Thyroid gland (tissue), 4 donors: ENCODE results near the gene EFNA2. TPM values are rescaled to one million over a fixed set of nuclear protein-coding genes. Genes with fewer than 3 reads are reported as not detected.
A peak's percentile ranks its signal among the peaks of the same experiment; 100 is the strongest.
"Not testable (repeated sequence)": the region's sequence is repeated elsewhere in the genome, so short reads cannot be mapped to it uniquely, and the experiment has no call there.

ENCODE experiments used
- DNase-seq, 2 donors: peaks; one replicate each; pipeline ENCODE4 v3.0.0-alpha.2; 2019
- H3K27ac ChIP-seq, 3 donors: fragments of 200-600 bp; sonication (generic); 1 replicate in 2 of 3; 2 replicates in 1 of 3; pipeline ENCODE4 v1.5.1; 2016 to 2019; ENCODE audit warnings: mild to moderate bottlenecking in 1 of 3, moderate library complexity in 1 of 3
- H3K27me3 ChIP-seq: fragments of 200-600 bp; sonication (generic); one replicate; pipeline ENCODE4 v1.5.1; 2019
- H3K36me3 ChIP-seq, 2 donors: fragments of 200-600 bp; sonication (generic); one replicate each; pipeline ENCODE4 v1.5.1; 2016 to 2019
- H3K4me1 ChIP-seq, 2 donors: fragments of 200-600 bp; sonication (generic); one replicate each; pipeline ENCODE4 v1.5.1; 2017 to 2019
- H3K4me3 ChIP-seq, 3 donors: fragments of 200-600 bp; sonication (generic); replicated peaks in 1 of 3; 1 replicate in 2 of 3; 2 replicates in 1 of 3; pipeline ENCODE4 v1.5.1; 2016; ENCODE audit warnings: mild to moderate bottlenecking in 1 of 3
- H3K9me3 ChIP-seq: fragments of 200-600 bp; sonication (generic); one replicate; pipeline ENCODE4 v1.5.1; 2017
- CTCF ChIP-seq, 6 experiments: fragments of 200-600 bp in 3 of 6; fragments of 450-650 bp in 3 of 6; sonication (generic) in 3 of 6; IDR thresholded peaks; one replicate each; pipeline ENCODE4 v1.5.1; 2016 to 2019; ENCODE audit warnings: antibody characterized with exemption in 6 of 6, mild to moderate bottlenecking in 2 of 6, inconsistent platforms in 1 of 6, moderate library complexity in 1 of 6
- POLR2A ChIP-seq, 2 donors: fragments of 450-650 bp; IDR thresholded peaks; one replicate each; pipeline ENCODE4 v1.6.1; 2017; ENCODE audit warnings: antibody characterized with exemption in 2 of 2, mild to moderate bottlenecking in 2 of 2, moderate library complexity in 1 of 2
- WGBS, 2 donors: methylation state at CpG; one replicate each; pipeline ENCODE4 v1.1.5; 2017; 5-methylcytosine and 5-hydroxymethylcytosine counted together
- intact Hi-C: fragments of 100-400 bp; cut with DNase I; formaldehyde crosslinking; loops from one replicate; pipeline ENCODE4 v1.15.1; 2023
- total RNA-seq, 4 donors: library from RNA; depleted of rRNA; stranded (reverse); fragments of >200 nt; gene quantifications; one replicate each; pipeline ENCODE4 v1.2.3, GENCODE V29; 2016

EFNA2 gene
- total RNA-seq, 4 donors from 2014 or later = not detected

GRCh38 chr19:1324249-1324805, 38.7 kb downstream of the EFNA2 start:
- no peak for DNase-seq
- Histone ChIP-seq H3K36me3 (no peaks in the 10 kb centered on the region), H3K27ac (no peak overlapping the region), H3K4me1 (peaks cover 11% of the 10 kb centered on the region in 2 donors), H3K4me3 (peak overlapping the region in 1 of 3 donors; percentile 24), H3K27me3 (no peaks in the 10 kb centered on the region), H3K9me3 (no peaks in the 10 kb centered on the region)
- 87 to 89% methylated on average over 12 of the region's 12 CpGs for WGBS, 2 donors
- TF ChIP-seq CTCF (IDR thresholded peaks at IDR 0.05) = no peak
- TF ChIP-seq POLR2A (IDR thresholded peaks at IDR 0.05) = no peak
- intact Hi-C loops = no loop called here

DNA sequence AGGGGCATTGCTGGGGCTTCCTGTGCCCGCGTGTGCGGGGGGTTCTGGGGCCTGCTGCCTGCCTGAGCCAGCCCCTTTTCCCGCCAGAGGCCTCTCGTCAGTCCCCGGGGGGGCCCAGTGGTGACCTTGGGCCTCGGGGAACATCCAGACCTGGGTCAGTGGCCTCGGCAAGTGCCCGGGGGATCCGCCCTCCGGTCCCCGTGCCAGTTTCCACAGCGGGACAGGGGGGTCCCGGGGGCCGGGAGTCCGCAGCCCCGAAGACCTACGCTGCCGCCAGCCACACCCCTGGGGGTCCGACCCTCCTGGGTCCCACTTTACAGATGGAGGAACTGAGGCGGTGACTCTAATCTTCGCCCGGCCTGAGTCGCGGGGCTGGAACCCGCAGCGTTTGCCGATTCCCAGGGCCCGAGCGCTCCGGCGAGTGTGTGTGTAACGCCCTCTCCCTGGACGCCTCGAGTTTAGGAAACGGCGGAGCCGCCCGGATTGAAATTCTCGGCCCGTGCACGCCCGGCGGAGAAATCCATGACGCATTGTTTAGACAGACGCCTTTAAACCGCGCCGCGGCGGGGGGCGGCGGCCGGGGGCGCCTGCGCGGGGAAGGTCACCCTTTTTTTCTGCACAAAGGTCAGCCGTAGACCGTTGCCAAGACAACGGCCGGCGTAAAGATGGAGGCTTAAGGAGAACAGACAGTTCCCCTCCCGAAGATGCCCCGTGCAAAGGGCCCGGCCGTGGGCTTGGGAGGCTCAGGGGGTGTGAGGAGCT, 39.3 kb downstream of the EFNA2 start:
- WGBS, 2 donors = 0 to 10% methylated on average over 5 to 21 of the region's 66 CpGs
- peak overlapping the region in 1 of 3 donors; percentile 24 for H3K4me3 ChIP-seq
- DNase-seq = peak; percentile 29 to 47

GRCh38 chr19:1325568-1326294, 40.1 kb downstream of the EFNA2 start:
- Histone ChIP-seq H3K4me1 (peaks cover 11% of the 10 kb centered on the region in 2 donors), H3K9me3 (no peaks in the 10 kb centered on the region), H3K27me3 (no peaks in the 10 kb centered on the region), H3K4me3 (peak overlapping the region in 1 of 3 donors; percentile 24), H3K27ac (no peak overlapping the region), H3K36me3 (no peaks in the 10 kb centered on the region)
- intact Hi-C loops = no loop called here
- no peak for DNase-seq
- TF ChIP-seq POLR2A (IDR thresholded peaks at IDR 0.05) = no peak
- no peak for TF ChIP-seq CTCF (IDR thresholded peaks at IDR 0.05)
- 58 to 68% methylated on average over 11 to 12 of the region's 38 CpGs for WGBS, 2 donors

More for the DNA sequence above, 39.3 kb downstream of the EFNA2 start:
- Histone ChIP-seq H3K27ac (no peak overlapping the region), H3K9me3 (no peaks in the 10 kb centered on the region), H3K36me3 (no peaks in the 10 kb centered on the region), H3K27me3 (no peaks in the 10 kb centered on the region), H3K4me1 (peaks cover 11% of the 10 kb centered on the region in 2 donors)
- intact Hi-C loops = no loop called here
- no peak for TF ChIP-seq POLR2A (IDR thresholded peaks at IDR 0.05)
- no peak for TF ChIP-seq CTCF (IDR thresholded peaks at IDR 0.05)

GRCh38 chr19:1327125-1327524, 41.5 kb downstream of the EFNA2 start:
- H3K27me3 ChIP-seq = no peaks in the 10 kb centered on the region
- TF ChIP-seq CTCF (IDR thresholded peaks at IDR 0.05) = no peak
- TF ChIP-seq POLR2A (IDR thresholded peaks at IDR 0.05) = no peak

GRCh38 chr19:1332208-1332607, 46.5 kb downstream of the EFNA2 start:
- 71 to 80% methylated on average over 8 of the region's 8 CpGs for WGBS, 2 donors
- H3K4me3 ChIP-seq, H3K27me3 ChIP-seq, H3K9me3 ChIP-seq, intact Hi-C loops, DNase-seq, H3K27ac ChIP-seq, H3K36me3 ChIP-seq, H3K4me1 ChIP-seq: not testable (repeated sequence)

More at GRCh38 chr19:1327125-1327524, 41.5 kb downstream of the EFNA2 start:
- Histone ChIP-seq H3K4me3 (no peak overlapping the region), H3K27ac (no peak overlapping the region), H3K9me3 (no peaks in the 10 kb centered on the region), H3K4me1 (peaks cover 11% of the 10 kb centered on the region in 2 donors), H3K36me3 (no peaks in the 10 kb centered on the region)
- DNase-seq = no peak
- intact Hi-C loops = no loop called here
- WGBS, 2 donors = 81 to 91% methylated on average over 13 to 14 of the region's 14 CpGs
